NT2/D1 (cell line): Measurements from ENCODE around the gene NBAS.

ENCODE experiments used
- SUZ12 ChIP-seq: IDR thresholded peaks from 2 replicates; pipeline ENCODE4 v1.6.1; 2011; ENCODE audit not compliant: insufficient read length, insufficient read depth; ENCODE audit errors: extremely low read depth
- YY1 ChIP-seq: IDR thresholded peaks from 2 replicates; pipeline ENCODE4 v1.6.1; 2011; ENCODE audit not compliant: insufficient read length, insufficient read depth

- no peak for TF ChIP-seq YY1
- TF ChIP-seq SUZ12: no peak
These were observed 128.4 kb downstream of the NBAS start for GRCh38 chr2:15432642-15433256.
